HFFc6 (cell line): ENCODE results near the gene SRRM2. TPM values are rescaled to one million over a fixed set of nuclear protein-coding genes. Genes with fewer than 3 reads are reported as not detected.

ENCODE experiments used
- DNase-seq: peaks from one replicate; pipeline ENCODE4 v3.0.0-alpha.2; 2018
- H3K27ac Mint-ChIP-seq: 2 replicates; pipeline ENCODE4 v1.8.0; 2020; ENCODE audit warnings: mild to moderate bottlenecking, mixed read lengths
- H3K27me3 Mint-ChIP-seq: 2 replicates; pipeline ENCODE4 v1.8.0; 2021; ENCODE audit warnings: mild to moderate bottlenecking, moderate library complexity, mixed read lengths; ENCODE audit not compliant: insufficient read depth
- H3K36me3 Mint-ChIP-seq: 2 replicates; pipeline ENCODE4 v1.8.0; 2021; ENCODE audit warnings: low read depth, mixed read lengths
- H3K4me1 Mint-ChIP-seq: 2 replicates; pipeline ENCODE4 v1.8.0; 2020; ENCODE audit warnings: low read depth, mixed read lengths
- H3K4me3 Mint-ChIP-seq: 2 replicates; pipeline ENCODE4 v1.8.0; 2020; ENCODE audit warnings: mild to moderate bottlenecking, moderate library complexity, mixed read lengths
- H3K9me3 Mint-ChIP-seq: 2 replicates; pipeline ENCODE4 v1.8.0; 2020; ENCODE audit warnings: mild to moderate bottlenecking, mixed read lengths
- total RNA-seq, 6 experiments: library from RNA; stranded (reverse); fragmentation: NEBNext Ultra II Directional; extraction: Animal tissue kit (Norgen Biotek cat#: 25700); gene quantifications; 2 replicates in 1 of 6; 3 replicates in 5 of 6; pipeline ENCODE4 v1.2.3, GENCODE V29; 2021
- TF ChIP-seq, protein P1 (sequence below): fragments of 200-600 bp; sonication (generic); IDR thresholded peaks from 2 replicates; pipeline ENCODE4 v1.5.0; 2021; ENCODE audit warnings: antibody characterized with exemption, mild to moderate bottlenecking

Gene SRRM2
- total RNA-seq, 6 experiments from 2014 or later = 223 to 317 (median 269) TPM

DNA sequence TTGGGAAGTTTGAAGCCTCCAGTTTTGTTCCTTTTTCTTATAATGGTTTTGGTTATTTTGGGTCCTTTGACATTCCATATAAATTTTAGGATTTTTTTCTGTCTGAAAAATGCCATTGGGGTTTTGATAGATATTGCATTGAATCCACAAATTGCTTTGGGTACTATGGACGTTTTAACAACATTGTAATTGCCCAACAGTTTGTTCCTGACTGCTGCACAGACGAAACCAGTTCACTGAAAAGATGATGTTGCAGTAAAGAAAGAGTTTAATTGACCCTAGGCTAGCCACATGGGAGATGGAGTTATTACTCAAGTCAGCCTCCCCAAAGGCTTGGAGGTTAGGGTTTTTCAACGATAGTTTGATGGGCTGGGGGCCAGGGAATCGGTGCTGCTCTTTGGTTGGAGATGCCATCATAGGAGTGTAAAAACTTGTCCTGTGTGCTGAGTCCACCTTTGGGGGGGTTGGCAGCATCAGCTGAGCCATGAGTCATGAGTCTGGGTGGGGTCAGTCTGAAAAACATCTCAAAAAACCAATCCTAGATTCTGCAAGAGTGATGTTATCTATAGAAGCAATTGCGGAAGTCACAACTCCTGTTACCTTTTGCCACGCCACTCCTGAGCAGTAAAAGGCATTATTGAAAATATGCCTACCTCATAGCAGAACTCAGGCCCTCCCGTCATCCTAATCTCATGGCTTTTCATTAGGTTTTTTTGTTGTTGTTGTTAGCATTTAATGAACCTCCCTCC lies 43.1 kb downstream of the SRRM2 start:
- Mint-ChIP-seq H3K36me3 (no peaks in the 10 kb centered on the region), H3K9me3 (no peaks in the 10 kb centered on the region), H3K27ac (no peak overlapping the region), H3K27me3 (peaks cover 52% of the 10 kb centered on the region), H3K4me1 (no peaks in the 10 kb centered on the region), H3K4me3 (no peak overlapping the region)
- TF ChIP-seq, protein P1, sequence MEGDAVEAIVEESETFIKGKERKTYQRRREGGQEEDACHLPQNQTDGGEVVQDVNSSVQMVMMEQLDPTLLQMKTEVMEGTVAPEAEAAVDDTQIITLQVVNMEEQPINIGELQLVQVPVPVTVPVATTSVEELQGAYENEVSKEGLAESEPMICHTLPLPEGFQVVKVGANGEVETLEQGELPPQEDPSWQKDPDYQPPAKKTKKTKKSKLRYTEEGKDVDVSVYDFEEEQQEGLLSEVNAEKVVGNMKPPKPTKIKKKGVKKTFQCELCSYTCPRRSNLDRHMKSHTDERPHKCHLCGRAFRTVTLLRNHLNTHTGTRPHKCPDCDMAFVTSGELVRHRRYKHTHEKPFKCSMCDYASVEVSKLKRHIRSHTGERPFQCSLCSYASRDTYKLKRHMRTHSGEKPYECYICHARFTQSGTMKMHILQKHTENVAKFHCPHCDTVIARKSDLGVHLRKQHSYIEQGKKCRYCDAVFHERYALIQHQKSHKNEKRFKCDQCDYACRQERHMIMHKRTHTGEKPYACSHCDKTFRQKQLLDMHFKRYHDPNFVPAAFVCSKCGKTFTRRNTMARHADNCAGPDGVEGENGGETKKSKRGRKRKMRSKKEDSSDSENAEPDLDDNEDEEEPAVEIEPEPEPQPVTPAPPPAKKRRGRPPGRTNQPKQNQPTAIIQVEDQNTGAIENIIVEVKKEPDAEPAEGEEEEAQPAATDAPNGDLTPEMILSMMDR = no peak
- DNase-seq = no peak

DNA sequence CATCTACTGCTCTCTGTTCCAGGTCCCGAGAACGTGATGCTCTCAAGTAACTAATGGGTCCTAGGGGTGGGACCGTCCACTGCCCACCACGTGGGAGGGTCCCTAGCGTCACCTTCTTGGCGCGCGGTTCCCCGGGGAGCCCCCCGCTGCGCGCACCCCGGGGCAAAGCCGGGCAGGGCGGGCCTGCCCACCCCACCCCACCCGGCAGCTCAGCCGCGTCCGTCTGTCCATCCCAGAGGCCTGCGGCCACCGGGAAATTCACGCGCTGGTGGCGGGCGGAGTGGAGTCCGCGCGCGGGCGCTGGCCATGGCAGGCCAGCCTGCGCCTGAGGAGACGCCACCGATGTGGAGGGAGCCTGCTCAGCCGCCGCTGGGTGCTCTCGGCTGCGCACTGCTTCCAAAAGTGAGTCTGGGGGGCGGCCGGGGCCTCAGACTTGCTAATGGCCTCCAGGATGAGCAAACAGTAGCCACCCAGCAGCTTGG lies 46.3 kb downstream of the SRRM2 start:
- Mint-ChIP-seq H3K27ac (no peak overlapping the region), H3K4me3 (no peak overlapping the region), H3K9me3 (peaks cover 11% of the 10 kb centered on the region), H3K27me3 (peaks cover 22% of the 10 kb centered on the region), H3K4me1 (no peaks in the 10 kb centered on the region), H3K36me3 (peaks cover 3% of the 10 kb centered on the region; the same call in 1 of the 2 replicates)
- no peak for DNase-seq
- TF ChIP-seq, protein P1 = no peak

DNA sequence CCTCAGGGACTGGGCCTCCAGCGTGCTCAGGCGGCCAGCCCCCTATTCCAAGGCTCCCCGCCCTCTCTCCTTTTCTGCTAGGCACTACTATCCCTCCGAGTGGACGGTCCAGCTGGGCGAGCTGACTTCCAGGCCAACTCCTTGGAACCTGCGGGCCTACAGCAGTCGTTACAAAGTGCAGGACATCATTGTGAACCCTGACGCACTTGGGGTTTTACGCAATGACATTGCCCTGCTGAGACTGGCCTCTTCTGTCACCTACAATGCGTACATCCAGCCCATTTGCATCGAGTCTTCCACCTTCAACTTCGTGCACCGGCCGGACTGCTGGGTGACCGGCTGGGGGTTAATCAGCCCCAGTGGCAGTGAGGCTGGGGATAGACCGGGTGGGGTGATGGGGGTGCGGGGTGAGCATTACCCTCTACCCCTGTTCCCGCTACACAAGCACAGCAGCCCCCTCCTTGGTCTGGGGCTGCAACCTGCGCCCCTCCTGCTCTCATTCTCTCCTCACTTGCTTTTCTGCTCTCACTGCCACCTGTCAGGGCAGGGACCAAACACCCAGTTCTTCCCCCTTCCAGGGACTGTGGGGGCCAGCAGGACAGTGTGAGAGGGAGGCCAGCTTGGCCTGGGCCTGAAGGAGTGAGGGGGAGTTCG lies 46.9 kb downstream of the SRRM2 start:
- H3K27ac Mint-ChIP-seq = no peak overlapping the region
- peaks cover 22% of the 10 kb centered on the region for H3K27me3 Mint-ChIP-seq
- H3K4me1 Mint-ChIP-seq = no peaks in the 10 kb centered on the region
- no peak for DNase-seq
- no peak overlapping the region for H3K4me3 Mint-ChIP-seq
- TF ChIP-seq, protein P1 = no peak
- H3K9me3 Mint-ChIP-seq = peaks cover 17% of the 10 kb centered on the region
- H3K36me3 Mint-ChIP-seq = peaks cover 5% of the 10 kb centered on the region; the same call in 1 of the 2 replicates

DNA sequence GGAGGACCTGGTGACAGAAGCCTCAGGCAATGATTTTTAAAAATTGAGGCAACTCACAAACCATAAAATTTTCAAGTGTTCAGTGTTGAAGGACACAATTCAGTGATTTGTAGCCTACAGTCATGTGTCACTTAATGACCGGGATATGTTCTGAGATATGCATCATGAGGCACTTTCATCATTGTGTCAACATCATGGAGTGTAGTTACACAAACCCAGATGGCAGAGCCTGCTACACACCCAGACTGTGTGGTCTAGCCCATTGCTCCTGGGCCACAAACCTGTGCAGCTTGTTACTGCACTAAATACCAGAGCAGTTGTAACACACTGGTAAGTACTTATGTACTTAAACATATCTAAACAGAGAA lies 47.4 kb downstream of the SRRM2 start:
- TF ChIP-seq, protein P1 = no peak
- no peak overlapping the region for H3K27ac Mint-ChIP-seq
- DNase-seq = no peak
- no peak overlapping the region for H3K4me3 Mint-ChIP-seq
- H3K27me3 Mint-ChIP-seq = peaks cover 22% of the 10 kb centered on the region
- H3K9me3 Mint-ChIP-seq = peaks cover 19% of the 10 kb centered on the region
- H3K36me3 Mint-ChIP-seq = peaks cover 5% of the 10 kb centered on the region; the same call in 1 of the 2 replicates
- H3K4me1 Mint-ChIP-seq = no peaks in the 10 kb centered on the region

DNA sequence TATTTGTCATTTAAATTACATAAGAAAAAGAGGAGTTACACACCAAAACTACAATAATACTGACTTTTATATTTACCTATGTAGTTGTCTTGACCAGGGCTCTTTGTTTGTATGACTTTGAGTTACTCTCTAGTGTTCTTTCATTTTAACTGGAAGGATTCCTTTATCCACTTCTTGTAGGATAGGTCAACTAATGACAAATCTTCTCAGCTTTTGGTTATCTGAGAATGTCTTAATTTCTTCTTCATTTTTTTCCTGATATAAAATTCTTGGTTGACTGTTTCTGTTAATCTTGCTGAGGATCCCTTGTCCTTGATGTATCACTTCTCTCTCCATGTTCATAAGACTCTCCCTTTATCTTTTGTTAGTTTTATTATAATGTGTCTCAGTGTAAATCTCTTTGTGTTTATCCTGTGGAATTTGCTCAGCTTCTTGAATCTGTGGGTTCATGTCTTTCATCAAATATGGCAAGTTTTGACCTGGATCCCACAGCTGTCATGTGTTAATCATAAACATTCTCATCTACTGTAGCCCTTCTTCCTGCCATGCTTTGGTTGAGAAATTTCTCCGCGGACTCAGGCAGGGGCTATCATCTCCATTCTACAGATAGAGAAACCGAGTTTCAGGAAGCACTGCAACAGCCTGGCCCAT lies 51.2 kb downstream of the SRRM2 start:
- Mint-ChIP-seq H3K4me1 (no peaks in the 10 kb centered on the region), H3K4me3 (no peak overlapping the region), H3K9me3 (peaks cover 26% of the 10 kb centered on the region), H3K27me3 (peaks cover 30% of the 10 kb centered on the region), H3K36me3 (peaks cover 5% of the 10 kb centered on the region; the same call in 1 of the 2 replicates), H3K27ac (no peak overlapping the region)
- no peak for DNase-seq
- TF ChIP-seq, protein P1 = no peak
